Measurements from ENCODE around the gene KL.

Gene KL

DNA sequence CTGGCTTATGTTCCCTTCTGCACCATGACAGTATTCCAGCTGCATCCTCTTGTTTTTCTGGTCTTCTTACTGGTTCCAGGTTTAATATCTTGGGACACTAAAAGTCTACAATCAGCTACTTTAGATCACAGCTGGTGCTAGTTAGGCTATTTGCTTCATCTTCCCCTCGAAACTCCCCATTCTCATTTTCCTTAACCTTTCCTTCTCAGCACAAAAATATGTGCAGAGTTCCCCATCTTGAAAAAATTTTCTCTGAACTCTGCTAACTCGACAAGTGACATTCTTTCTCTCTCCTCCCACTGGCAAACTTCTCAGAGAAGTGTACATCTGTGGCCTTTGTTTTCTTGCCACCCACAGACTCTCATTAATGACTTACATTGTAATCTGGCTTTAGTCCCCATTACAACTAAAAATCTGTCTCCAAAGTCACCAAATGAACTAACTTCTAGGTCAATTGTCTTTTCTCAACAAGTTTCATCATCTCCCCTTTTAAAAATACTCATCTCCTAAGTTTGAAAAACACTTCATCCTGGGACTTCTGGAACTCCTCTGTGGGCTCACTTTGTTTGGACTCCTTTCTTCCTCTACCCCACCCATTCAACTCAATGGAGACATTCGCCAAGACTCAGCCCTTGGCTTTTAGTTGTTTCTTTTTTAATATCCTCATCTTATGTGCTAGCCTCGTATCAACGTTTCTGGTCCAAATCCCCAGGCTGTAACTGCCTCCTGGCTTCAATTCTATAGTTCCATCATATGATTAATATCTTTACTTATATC lies 7.1 kb upstream of the KL start:
- DNase-seq = no peak
- no peak for TF ChIP-seq CTCF (IDR thresholded peaks at IDR 0.05; ENCODE audit: low read depth, low read length)
- H3K27ac ChIP-seq = no peak overlapping the region
- no peak overlapping the region for H3K4me3 ChIP-seq (ENCODE audit: low read depth, low read length)
- H3K36me3 ChIP-seq = no peaks in the 10 kb centered on the region
- H3K27me3 ChIP-seq (ENCODE audit: insufficient read depth, low read depth, severe bottlenecking) = no peaks in the 10 kb centered on the region
- peaks cover 7% of the 10 kb centered on the region for H3K9me3 ChIP-seq (ENCODE audit: severe bottlenecking)

DNA sequence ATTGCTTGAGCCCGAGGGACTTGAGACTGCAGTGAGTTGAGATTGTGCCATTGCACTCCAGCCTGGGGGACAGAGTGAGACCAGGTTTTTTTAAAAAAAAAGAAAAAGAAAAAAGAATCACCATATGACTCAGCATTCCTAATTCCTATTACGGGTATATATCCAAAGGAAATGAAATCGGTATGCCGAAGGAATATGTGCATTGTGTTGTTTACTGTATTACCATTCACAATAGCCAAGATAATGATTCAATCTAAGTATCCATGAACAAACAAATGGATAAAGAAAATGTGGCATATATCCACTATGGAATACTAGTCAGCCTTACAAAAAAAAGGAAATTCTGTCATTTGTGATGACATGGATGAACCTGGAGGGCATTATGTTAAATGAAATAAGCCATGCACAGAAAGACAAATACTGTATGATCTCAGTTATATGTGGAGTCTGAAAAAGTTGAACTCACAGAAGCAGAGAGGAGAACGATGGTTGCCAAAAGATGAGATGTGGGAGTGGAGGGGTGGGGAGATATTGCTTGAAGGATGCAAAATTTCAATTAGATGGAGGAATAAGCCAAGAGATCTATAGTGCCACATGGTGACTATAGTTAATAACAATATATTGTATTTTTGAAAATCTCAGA lies 4.3 kb upstream of the KL start:
- H3K27me3 ChIP-seq (ENCODE audit: insufficient read depth, low read depth, severe bottlenecking) = peaks cover 23% of the 10 kb centered on the region
- no peak for DNase-seq
- no peak for TF ChIP-seq CTCF (IDR thresholded peaks at IDR 0.05; ENCODE audit: low read depth, low read length)
- no peaks in the 10 kb centered on the region for H3K36me3 ChIP-seq
- H3K4me3 ChIP-seq (ENCODE audit: low read depth, low read length) = no peak overlapping the region
- H3K9me3 ChIP-seq (ENCODE audit: severe bottlenecking) = peaks cover 7% of the 10 kb centered on the region
- no peak overlapping the region for H3K27ac ChIP-seq

DNA sequence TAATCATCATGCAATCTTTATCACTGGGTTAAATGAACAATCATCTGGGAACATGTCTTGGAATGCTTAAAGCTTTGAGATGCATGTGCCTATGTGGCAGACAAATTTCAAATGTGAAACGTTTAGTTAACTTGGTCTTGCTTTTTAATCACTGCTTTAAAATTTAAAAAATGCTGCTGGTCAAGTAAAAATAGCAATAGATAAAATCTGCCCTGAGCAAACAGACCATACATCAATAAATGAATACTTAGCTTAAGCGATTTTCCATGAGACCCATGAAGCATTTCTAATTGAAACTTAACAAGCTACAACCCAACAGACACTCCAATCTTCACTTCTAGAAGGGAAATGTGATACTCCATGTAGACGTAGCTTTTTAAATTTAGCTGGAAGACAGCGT lies 1.9 kb upstream of the KL start:
- no peak overlapping the region for H3K4me3 ChIP-seq (ENCODE audit: low read depth, low read length)
- no peak for DNase-seq
- no peaks in the 10 kb centered on the region for H3K36me3 ChIP-seq
- no peak for TF ChIP-seq CTCF (IDR thresholded peaks at IDR 0.05; ENCODE audit: low read depth, low read length)
- no peak overlapping the region for H3K27ac ChIP-seq
- peaks cover 27% of the 10 kb centered on the region for H3K27me3 ChIP-seq (ENCODE audit: insufficient read depth, low read depth, severe bottlenecking)
- no peaks in the 10 kb centered on the region for H3K9me3 ChIP-seq (ENCODE audit: severe bottlenecking)

- Histone ChIP-seq H3K9me3 (ENCODE audit: severe bottlenecking) (no peaks in the 10 kb centered on the region), H3K27me3 (ENCODE audit: insufficient read depth, low read depth, severe bottlenecking) (peaks cover 27% of the 10 kb centered on the region), H3K36me3 (no peaks in the 10 kb centered on the region), H3K27ac (no peak overlapping the region), H3K4me3 (ENCODE audit: low read depth, low read length) (no peak overlapping the region)
- no peak for TF ChIP-seq CTCF (IDR thresholded peaks at IDR 0.05; ENCODE audit: low read depth, low read length)
- no peak for DNase-seq
These were observed 968 bp upstream of the KL start for GRCh38 chr13:33015241-33015668.

GRCh38 chr13:33015791-33016323 lies 366 bp upstream of the KL start:
- no peaks in the 10 kb centered on the region for H3K36me3 ChIP-seq
- H3K27me3 ChIP-seq (ENCODE audit: insufficient read depth, low read depth, severe bottlenecking) = peaks cover 27% of the 10 kb centered on the region
- H3K27ac ChIP-seq = no peak overlapping the region
- peak; percentile 16 for DNase-seq
- H3K9me3 ChIP-seq (ENCODE audit: severe bottlenecking) = no peaks in the 10 kb centered on the region
- peak overlapping the region; percentile 35 for H3K4me3 ChIP-seq (ENCODE audit: low read depth, low read length)
- TF ChIP-seq CTCF (IDR thresholded peaks at IDR 0.05; ENCODE audit: low read depth, low read length) = no peak

Measured in WERI-Rb-1 (cell line).